GM21723 (cell line): ENCODE measurements around the gene SH3BP5.

Source experiments
- ATAC-seq: cut with Tn5 transposase; IDR thresholded peaks from one replicate; pipeline ENCODE4 v1.9.1; 2021; ENCODE audit warnings: mild to moderate bottlenecking, moderate library complexity; ENCODE audit not compliant: unreplicated experiment

SH3BP5 gene

GRCh38 chr3:15300323-15301078, 31.9 kb downstream of the SH3BP5 start:
- ATAC-seq, result no peak

DNA sequence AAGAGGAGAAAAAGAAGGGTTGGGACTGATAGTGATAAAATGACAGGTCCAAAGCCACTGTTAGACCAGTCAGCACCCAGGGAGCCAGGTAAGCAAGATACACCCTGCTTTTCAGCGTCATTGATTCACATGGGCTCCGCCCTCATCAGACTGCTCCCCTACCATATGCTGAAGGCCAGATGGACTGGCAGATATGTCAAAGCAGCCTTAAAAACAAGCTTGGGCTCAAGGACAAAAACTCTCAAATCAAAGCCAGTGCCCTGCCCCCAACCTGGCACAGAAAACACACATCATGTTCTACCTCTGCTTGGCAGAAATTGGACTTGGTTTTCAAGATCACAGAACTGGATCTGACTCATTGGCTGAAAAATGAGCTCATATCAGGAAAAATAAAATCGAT, 33.4 kb downstream of the SH3BP5 start:
- no peak for ATAC-seq

GRCh38 chr3:15298504-15298903, 33.9 kb downstream of the SH3BP5 start:
- no peak for ATAC-seq

DNA sequence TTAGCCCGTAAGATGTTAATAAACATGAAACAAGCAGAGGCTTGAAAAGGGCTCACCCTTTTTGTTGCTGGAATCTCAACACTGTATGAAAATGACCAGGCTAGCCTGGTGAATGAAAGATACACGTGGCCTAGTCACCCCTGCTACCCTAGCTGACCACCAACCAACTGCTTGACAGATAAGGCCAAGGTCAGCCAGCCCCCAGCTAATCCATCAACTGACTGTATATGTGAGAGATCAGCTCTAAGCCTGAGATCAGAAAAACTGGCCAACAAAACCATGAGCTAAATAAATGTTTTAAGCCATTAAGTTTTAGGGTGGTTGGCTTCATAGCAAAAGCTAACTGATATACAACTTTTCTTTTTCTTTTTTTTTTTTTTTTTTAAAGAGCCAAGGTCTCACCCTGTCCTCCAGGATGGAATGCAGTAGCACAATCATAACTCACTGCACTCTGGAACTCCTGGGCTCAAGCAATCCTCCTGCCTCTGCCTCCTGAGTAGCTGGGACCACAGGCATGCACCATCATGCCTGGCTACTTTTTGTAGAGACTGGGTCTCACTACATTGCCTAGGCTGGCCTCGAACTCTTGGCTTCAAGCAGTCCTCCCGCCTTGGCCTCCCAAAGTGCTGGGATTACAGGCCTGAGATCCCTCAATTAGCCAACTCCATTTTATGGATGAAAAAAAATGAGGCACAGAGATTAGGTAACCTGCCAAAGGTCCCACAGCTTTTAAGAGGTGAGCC, 34.6 kb downstream of the SH3BP5 start:
- ATAC-seq, result no peak

DNA sequence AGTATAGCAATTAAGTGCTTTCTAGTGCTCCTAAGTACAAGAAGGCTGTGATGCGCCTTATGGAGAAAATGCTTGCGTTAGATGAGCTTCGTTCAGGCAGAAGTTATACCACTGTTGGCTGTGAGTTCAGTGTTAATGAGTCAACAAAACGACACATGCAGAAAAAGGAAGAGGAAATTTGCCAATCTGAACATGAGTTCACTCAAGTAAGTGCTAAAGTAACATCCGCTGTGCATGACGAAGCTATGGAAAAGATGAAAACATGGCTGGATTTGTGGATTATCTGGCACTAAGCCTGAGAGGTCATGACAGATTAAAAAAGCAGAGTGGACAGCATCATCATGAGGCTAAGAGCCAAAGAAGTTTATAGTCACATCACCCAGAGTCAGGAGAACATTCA, 36.9 kb downstream of the SH3BP5 start:
- no peak for ATAC-seq

- ATAC-seq, result no peak
These were observed 37.5 kb downstream of the SH3BP5 start for GRCh38 chr3:15294929-15295328.

- ATAC-seq, result no peak
These were observed 39.4 kb downstream of the SH3BP5 start for GRCh38 chr3:15292765-15293522.

- ATAC-seq, result peak; percentile 88
These were observed 40.5 kb downstream of the SH3BP5 start for GRCh38 chr3:15291589-15292541.

DNA sequence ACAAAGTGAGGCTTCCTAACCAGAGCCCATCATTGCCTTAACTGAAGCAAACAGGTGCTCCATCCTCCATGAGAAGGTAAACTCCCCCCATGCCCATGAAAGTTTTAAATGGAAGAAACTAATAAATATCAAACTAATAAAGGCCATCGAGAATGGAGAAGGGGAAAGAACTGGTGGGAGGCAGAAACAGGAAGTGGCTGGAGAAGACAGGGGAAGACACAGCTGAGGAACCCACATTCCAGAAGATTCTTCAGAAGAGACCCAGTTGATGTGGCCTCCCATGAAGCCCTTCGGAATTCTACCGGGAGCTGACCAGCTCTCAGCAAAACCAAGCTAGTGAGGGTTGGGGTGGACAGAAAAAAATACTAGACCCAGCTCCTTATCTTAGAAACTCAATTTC, 41.6 kb downstream of the SH3BP5 start:
- ATAC-seq, result no peak

DNA sequence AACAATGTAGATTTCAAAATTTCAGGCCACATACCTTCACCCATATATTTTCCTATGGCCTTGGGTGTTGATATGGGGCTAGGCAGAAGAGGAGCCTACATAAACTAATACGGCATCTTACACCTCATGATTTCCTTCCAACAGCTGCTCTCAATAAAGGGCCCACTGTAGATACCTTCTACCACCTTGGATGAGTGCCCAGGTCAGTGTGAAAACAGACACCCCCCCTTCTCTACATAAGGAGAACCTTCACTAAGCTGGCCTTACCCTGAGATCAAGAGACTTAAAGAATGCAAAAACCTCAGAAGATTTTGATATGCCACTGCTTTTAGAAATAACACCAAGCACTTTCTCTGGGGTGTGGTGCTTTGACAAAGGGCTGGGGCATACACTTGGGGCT, 42.7 kb downstream of the SH3BP5 start:
- ATAC-seq, result no peak

DNA sequence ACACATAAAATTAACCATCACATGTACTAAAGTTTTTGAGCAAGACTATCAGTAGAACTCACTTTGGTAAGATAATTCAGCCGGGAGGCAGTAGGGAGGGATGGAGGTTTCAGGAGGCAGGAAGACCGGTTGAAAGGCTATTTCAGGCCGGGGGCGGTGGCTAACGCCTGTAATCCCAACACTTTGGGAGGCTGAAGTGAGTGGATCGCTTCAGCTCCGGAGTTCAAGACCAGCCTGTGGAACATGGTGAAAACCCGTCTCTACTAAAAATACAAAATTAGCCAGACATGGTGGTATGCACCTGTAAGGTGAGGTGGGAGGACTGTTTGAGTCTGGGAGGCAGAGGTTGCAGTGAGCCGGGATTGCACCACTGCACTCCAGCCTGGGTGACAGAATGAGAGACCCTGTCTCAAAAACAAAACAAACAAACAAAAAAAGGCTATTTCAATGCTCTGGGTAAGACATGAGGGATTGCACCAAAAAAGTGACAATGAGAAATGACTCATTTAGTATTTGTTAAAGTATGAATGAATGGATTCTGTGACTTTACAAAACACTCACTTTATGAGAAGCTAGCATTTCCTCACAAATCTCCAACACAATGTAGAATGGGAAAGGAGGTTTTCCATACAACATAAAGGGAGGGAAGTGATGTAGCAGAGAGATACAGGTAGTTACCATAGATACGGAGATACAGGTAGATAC, 43.9 kb downstream of the SH3BP5 start:
- ATAC-seq, result no peak

GRCh38 chr3:15287565-15288330, 44.6 kb downstream of the SH3BP5 start:
- no peak for ATAC-seq

GRCh38 chr3:15286022-15286421, 46.4 kb downstream of the SH3BP5 start:
- no peak for ATAC-seq

DNA sequence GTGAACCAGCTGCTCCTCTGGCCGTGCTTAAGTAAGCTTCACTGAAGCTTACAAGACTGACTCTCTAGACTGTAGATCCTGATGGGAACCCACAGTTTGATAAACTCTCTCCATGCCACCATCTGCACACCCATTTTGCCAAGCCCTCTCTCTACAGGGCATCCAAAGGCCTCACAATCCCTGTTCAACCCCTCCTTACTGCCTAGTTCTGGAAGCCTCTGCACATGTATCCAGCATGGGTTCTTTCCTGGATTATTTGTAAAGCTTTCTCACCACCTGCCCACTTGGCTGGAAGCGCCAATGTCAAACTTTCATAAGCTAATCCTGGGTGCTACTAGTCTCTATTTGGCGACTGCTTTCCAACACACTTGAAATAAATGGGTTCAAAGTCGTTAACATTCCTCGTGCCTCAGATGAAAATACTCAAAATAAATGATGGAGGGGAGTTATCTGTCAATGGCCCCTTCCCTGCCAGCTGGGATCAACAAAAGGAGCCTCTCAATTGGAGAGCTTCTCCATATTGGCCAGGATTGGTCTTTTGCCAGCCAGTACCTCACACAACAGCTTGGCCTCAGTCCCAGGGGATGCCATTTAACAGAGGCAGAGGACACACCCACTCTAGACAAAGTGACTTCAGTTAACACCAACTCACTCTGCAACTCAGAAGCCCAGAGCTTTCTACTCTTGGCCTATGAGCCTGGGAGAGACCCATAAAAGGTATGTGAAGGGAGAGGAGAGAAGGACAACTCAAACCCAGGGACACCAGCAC, 48.1 kb downstream of the SH3BP5 start:
- ATAC-seq, result no peak

- no peak for ATAC-seq
These were observed 48.7 kb downstream of the SH3BP5 start for GRCh38 chr3:15283702-15284101.

DNA sequence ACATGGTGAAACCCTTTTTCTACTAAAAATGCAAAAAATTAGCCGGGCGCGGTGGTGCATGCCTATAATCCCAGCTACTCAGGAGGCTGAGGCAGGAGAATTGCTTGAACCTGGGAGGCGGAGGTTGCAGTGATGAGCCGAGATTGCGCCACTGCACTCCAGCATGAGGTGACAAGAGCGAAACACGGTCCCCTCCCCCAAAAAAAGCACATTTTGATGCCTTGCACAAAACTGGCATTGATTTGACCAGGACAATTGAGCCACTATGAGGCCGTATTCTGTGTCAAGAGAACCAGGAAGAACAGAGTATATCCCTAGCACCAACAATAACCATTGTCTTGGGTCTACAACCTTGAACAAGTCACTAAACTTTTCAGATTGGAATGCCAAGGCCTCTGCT, 50.6 kb downstream of the SH3BP5 start:
- no peak for ATAC-seq

GRCh38 chr3:15280853-15281532, 51.4 kb downstream of the SH3BP5 start:
- no peak for ATAC-seq
